SIG-M5 treated with dmso at 0.1 percent for 504 hours (cell line): ENCODE data around the gene ZNF665.
"Not testable (repeated sequence)": the region's sequence is repeated elsewhere in the genome, so short reads cannot be mapped to it uniquely, and the experiment has no call there.

ENCODE experiments used
- DNase-seq: peaks from one replicate; lab custom pipeline; 2025; ENCODE audit not compliant: unreplicated experiment; lab: John Stamatoyannopoulos, UW

Gene ZNF665

GRCh38 chr19:53158119-53158656 is 35.0 kb downstream of the ZNF665 start:
- no peak for DNase-seq

GRCh38 chr19:53157626-53158025 is 35.5 kb downstream of the ZNF665 start:
- no peak for DNase-seq

- no peak for DNase-seq
Observed at GRCh38 chr19:53156850-53157249, 36.3 kb downstream of the ZNF665 start.

- no peak for DNase-seq
Observed at GRCh38 chr19:53147645-53148044, 45.5 kb downstream of the ZNF665 start.

GRCh38 chr19:53140351-53140750 is 52.8 kb downstream of the ZNF665 start:
- no peak for DNase-seq

- no peak for DNase-seq
Observed at GRCh38 chr19:53136432-53136831, 56.7 kb downstream of the ZNF665 start.

- DNase-seq = no peak
Observed at GRCh38 chr19:53132141-53132991, 60.8 kb downstream of the ZNF665 start, which contains the start of gene ZNF415. Gene ZNF415, minus strand, starts transcription at chr19:53132910. Its CDS starts 10,234 bp downstream, at chr19:53122676.

- DNase-seq = no peak
Observed at GRCh38 chr19:53131727-53132126, 61.4 kb downstream of the ZNF665 start.

- DNase-seq = no peak
Observed at GRCh38 chr19:53131085-53131590, 62.0 kb downstream of the ZNF665 start.

- DNase-seq = no peak
Observed at GRCh38 chr19:53130506-53130905, 62.7 kb downstream of the ZNF665 start.

GRCh38 chr19:53126733-53127526 is 66.2 kb downstream of the ZNF665 start:
- not testable (repeated sequence) for DNase-seq

- DNase-seq = no peak
Observed at GRCh38 chr19:53123400-53123799, 69.8 kb downstream of the ZNF665 start.
